CD4-positive, alpha-beta T cell treated with Interleukin-15 for 1 hour (primary cell): ENCODE measurements around the gene RNF182.
"Not testable (repeated sequence)": the region's sequence is repeated elsewhere in the genome, so short reads cannot be mapped to it uniquely, and the experiment has no call there.

Source experiments
- DNase-seq: peaks from one replicate; pipeline ENCODE4 v3.0.0-alpha.2; 2020

Gene RNF182

GRCh38 chr6:13972602-13973001 is 47.9 kb downstream of the RNF182 start:
- not testable (repeated sequence) for DNase-seq

- not testable (repeated sequence) for DNase-seq
These were observed 48.7 kb downstream of the RNF182 start for GRCh38 chr6:13973422-13973821.

GRCh38 chr6:13978102-13978640 is 53.4 kb downstream of the RNF182 start:
- no peak for DNase-seq

GRCh38 chr6:13978787-13979186 is 54.0 kb downstream of the RNF182 start:
- DNase-seq = no peak

DNA sequence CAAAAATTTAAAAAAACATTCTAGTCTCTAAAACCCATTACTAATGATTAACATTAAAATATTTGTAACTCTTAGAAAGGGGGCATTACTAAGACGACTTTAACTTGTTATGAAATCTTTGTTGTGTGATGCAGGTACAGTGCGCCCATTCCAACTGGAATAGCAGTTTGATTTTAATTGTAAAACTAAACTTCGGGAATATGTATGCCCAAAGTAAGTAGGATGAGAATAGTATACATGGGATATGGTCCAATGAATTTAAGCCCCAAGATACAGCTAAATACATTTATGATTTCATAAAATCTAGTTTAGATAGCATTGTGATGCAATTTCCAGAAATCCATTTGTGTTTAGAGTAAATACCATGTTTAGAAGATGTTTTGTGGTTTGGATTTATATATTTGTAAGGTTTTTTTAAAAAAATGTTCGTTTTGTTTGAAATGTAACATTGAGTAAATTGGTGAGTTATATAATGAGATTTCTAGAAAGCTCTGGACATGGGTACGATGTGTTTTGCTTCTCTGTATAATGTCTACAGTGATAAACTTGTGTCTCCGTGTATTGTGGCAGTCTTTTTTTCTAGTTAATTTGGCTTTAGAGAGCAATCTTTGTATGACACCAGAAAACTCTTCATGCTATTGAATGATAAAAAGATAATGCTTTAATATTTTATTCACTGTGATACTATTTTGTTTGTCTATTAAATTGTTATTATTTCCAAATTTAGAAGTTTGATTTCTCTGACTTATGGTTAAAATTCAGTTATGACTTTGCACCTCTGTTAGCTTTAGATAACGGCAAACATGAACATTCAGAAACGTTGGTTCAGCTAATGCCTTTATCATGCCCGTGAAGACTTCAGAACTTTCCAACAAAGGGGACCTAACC is 54.8 kb downstream of the RNF182 start:
- DNase-seq = no peak

DNA sequence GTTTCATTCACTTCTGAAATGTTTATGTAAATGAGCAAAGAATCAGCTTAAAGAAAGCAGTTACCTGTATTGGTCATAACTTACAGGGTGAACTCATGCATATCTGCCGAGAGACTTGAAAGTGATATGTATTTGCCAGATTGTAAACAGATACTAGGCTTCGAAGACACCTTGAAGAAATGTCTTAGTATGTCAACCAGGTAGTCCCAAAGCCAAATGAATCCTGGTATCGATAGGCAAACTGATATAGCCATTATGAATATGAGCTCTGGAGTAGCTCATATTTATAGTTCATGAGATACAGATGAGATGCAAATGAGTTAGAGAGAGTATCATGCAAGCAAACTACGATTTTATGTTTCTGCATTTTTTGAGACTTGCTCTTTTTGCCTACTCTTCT is 55.8 kb downstream of the RNF182 start:
- no peak for DNase-seq

- no peak for DNase-seq
These were observed 61.0 kb downstream of the RNF182 start for GRCh38 chr6:13985663-13986325.

DNA sequence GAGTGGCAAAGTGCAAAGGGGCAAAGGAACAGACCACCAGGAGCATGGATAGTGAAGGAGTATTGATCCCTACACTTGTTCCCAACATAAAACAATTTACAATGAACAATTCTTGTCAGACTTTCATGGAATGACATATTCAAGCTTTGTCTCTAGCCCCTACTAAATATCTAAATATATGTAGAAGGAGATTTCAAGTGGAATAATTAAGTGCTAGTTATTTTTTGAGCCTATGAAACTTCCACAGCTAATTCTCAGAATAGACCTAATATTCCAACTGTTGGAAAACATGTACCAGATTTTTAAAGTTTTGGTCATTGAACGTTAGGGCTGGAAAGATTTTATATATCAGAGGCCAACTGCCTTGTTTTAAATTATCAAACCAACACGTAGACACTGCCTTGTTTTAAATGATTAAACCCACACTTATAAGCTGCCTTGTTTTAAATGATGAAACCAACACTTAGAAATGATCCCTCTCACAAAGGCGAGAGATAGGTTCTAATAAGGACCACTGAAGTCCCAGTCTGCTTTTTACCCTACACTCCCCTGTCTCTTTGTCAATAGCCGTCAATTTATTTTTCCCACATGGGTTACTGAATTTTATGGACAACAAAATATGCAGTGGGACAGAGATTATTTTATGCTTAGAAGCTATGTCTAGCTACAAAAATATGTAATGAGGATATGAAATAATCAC is 62.1 kb downstream of the RNF182 start:
- no peak for DNase-seq

GRCh38 chr6:13987400-13987865 is 62.7 kb downstream of the RNF182 start:
- no peak for DNase-seq

DNA sequence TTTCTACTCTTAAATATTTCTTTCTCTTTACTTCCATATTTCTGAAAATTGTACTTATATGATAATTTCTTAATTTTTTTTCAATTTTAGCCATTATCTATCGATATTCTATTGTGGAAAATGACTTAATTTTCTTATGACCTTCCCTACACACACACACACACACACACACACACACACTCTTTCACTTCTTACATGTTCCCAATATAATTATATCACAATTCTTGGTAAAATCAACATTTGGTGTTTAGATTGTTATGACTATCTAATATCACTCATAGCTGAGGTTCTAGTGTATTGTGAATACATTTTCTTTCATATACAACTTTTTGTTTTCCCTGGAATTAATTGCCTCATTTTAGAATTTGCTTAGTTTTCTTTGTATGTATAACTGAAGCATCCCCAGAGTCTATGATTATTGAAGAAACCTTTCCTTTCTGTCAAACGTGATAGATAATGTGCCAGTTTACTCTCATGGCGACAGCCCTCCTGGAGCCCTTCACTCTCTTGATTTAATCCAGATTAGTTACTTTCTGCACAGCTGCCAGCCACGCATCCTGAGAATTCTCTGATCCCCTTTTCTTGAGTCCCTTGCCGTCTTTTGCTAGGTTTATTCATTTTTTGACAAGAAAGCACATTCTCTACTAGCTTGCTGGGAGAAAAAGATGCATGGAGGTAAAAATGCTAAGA is 63.4 kb downstream of the RNF182 start:
- no peak for DNase-seq

- DNase-seq = no peak
These were observed 64.2 kb downstream of the RNF182 start for GRCh38 chr6:13988908-13989307.

- no peak for DNase-seq
These were observed 64.9 kb downstream of the RNF182 start for GRCh38 chr6:13989496-13990144.

DNA sequence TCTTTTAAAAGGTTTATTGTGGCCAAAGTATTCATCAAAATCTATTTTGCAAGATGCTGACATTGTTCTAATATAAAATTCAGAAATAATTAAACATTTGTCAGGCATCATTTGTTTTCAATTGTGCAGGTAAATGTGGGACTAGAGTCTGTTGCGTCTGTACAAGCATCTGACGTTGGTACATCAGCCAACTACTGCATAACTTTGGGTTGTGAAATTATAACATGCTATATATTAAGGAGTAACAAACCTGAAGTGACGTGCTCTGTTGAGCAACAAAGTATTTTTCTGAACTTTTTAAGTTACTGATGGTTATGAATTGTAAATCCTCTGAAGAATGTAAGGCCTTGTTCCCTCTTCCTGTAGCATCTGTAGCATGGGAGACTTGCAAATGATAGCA is 66.0 kb downstream of the RNF182 start:
- DNase-seq = no peak

- no peak for DNase-seq
These were observed 66.6 kb downstream of the RNF182 start for GRCh38 chr6:13991393-13991792.

DNA sequence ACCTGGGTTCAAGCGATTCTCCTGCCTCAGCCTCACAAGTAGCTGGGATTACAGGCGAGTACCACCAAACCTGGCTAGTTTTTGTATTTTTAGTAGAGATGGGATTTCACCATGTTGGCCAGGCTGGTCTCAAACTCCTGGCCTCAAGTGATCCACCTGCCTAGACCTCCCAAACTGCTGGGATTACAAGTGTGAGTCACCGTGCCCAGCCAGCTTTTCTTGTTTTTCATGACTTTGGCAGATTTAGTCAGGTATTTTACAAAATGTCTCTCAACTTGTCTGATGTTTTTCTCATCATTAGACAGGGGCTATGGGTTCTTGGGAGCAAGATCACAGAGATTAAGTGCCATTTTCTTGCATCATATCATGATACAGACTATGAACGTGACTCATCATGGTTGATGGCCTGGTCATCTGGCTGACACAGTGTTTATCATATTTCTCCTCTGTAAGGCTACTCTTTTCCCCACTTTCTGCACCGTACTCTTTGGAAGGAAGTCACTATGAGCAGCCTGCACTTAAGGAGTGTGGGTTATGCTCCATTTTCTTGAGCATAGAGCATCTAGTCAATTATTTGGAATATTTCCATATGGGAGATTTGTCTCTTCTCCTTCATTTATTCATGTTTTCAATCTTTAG is 67.8 kb downstream of the RNF182 start:
- no peak for DNase-seq

DNA sequence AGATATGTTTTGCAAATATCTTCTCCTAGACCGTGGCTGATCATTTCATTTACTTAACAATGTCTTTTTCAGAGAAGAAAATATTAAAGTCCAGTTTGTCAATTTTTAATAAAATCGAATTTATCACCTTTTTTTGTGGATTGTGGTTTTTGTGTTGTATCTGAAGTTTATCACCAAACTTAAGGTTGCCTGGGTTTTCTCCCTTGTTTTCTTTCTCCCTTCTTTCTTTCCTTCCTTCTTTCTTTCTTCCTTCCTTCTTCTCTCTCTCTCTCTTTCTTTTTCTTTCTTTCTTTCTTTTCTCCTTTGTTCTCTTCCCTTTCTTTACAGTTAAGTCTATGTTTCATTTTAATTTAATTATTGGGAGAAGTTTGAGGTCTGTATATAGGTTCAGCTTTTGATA is 68.7 kb downstream of the RNF182 start:
- DNase-seq = no peak

GRCh38 chr6:13998356-13998755 is 73.6 kb downstream of the RNF182 start:
- DNase-seq = no peak

DNA sequence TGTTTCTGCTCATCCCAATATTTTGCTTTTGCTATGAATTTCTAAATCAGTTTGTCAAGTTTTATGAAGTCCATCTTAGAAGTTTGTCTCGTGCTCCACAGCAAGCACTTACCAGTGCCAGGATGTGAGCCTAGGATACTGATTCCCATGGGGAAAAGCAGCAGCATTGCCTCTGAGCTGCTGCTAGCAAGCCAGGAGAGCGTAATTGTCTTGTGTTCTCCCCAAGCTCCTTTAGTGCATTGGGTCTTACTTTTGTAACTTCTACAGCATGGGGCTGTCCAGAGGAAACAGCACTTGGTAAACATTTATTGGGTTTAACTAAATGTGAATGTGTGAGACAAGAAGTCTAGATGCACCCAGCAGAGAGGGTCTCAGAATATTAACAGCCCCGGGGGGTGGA is 76.1 kb downstream of the RNF182 start:
- DNase-seq = no peak

- DNase-seq = no peak
These were observed 76.7 kb downstream of the RNF182 start for GRCh38 chr6:14001329-14002012.

- no peak for DNase-seq
These were observed 77.6 kb downstream of the RNF182 start for GRCh38 chr6:14002176-14002947.
